ENCODE data around the gene IL4I1. TPM values are rescaled to one million over a fixed set of nuclear protein-coding genes. Genes with fewer than 3 reads are reported as not detected.

Gene IL4I1, protein sequence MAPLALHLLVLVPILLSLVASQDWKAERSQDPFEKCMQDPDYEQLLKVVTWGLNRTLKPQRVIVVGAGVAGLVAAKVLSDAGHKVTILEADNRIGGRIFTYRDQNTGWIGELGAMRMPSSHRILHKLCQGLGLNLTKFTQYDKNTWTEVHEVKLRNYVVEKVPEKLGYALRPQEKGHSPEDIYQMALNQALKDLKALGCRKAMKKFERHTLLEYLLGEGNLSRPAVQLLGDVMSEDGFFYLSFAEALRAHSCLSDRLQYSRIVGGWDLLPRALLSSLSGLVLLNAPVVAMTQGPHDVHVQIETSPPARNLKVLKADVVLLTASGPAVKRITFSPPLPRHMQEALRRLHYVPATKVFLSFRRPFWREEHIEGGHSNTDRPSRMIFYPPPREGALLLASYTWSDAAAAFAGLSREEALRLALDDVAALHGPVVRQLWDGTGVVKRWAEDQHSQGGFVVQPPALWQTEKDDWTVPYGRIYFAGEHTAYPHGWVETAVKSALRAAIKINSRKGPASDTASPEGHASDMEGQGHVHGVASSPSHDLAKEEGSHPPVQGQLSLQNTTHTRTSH
- total RNA-seq (2021; ENCODE audit: unreplicated experiment) (0.71 TPM), Bru-seq, nascent RNA (percentile 27 among the genes with signal in this experiment), BruChase-seq, experiment 1, labeled RNA remaining after a 6-hour chase (percentile 15 among the genes with signal in this experiment), BruChase-seq, experiment 2, labeled RNA remaining after a 2-hour chase (percentile 21 among the genes with signal in this experiment)
- polyA plus RNA-seq (2012) = 0.57 and 0.85 TPM in 2 replicates
- long read RNA-seq, partial matches to known transcripts = 0 of 1 reads
- long read RNA-seq, other reads (novel, unspliced or antisense) = 1 of 1 reads

GRCh38 chr19:49896863-49897621 is at the start of gene IL4I1:
Gene IL4I1 (minus strand): TSS chr19:49896887. CDS start chr19:49896160, 727 bp downstream.
- Histone ChIP-seq H3K9ac (ENCODE audit: low read length) (no peak within 1 kb of the TSS), H3K4me1 (ENCODE audit: control insufficient read depth in 1 of 2, insufficient read depth in 2 of 2, low read length in 2 of 2) (peaks cover 0 to 5% of the 10 kb centered on the region in 2 experiments; a peak in 1 of 4 replicates), H3K9me2 (ENCODE audit: insufficient read depth) (no peaks in the 10 kb centered on the region), H3K4me2 (ENCODE audit: low read length) (no peak within 1 kb of the TSS), H3K27me3 (ENCODE audit: insufficient read depth, low read length) (no peaks in the 10 kb centered on the region), H3K9me3 (ENCODE audit: control insufficient read depth in 1 of 2, insufficient read depth in 1 of 2, low read depth in 1 of 2, low read length in 2 of 2) (no peaks in the 10 kb centered on the region), H3K27ac (ENCODE audit: low read depth, low read length) (no peak within 1 kb of the TSS), H3K36me3 (ENCODE audit: control insufficient read depth in 1 of 2, insufficient read depth in 2 of 2, low read length in 2 of 2) (no peaks in the 10 kb centered on the region), H4K20me1 (ENCODE audit: insufficient read depth) (no peaks in the 10 kb centered on the region), H3K79me2 (ENCODE audit: insufficient read depth, low read length) (no peaks in the 10 kb centered on the region), H3K4me3 (replicated peaks in 1 of 2; ENCODE audit: low read depth in 1 of 2, low read length in 2 of 2) (no peak within 1 kb of the TSS), H2AFZ (ENCODE audit: low read depth, low read length, poor library complexity, severe bottlenecking) (no peak within 1 kb of the TSS)
- no TSS peak for BruUV-seq (replicated peaks)
- ATAC-seq (no peak), DNase-seq (ENCODE audit: low read depth, low spot score) (no peak)
- POLR2A ChIA-PET = no interaction called here
- RAD21 ChIA-PET (ENCODE audit: low non-redundant PET in 1 of 2, low total read pairs in 2 of 2, uncharacterized antibody in 2 of 2, unreplicated experiment in 2 of 2) = no interaction called here
- intact Hi-C loops (cut with micrococcal nuclease) = no loop called here
- TF ChIP-seq RAD21 (IDR thresholded peaks at IDR 0.05; ENCODE audit: low read depth) = no peak
- TF ChIP-seq ZBTB33 (IDR thresholded peaks at IDR 0.05; ENCODE audit: extremely low read depth, insufficient replicate concordance, low read length) = no peak
- no peak for TF ChIP-seq ELF1 (IDR thresholded peaks at IDR 0.05; ENCODE audit: borderline replicate concordance, low read depth)
- CTCF ChIA-PET = no interaction called here
